SK-N-SH (cell line): Measurements from ENCODE around the gene GRB7. TPM values are rescaled to one million over a fixed set of nuclear protein-coding genes. Genes with fewer than 3 reads are reported as not detected.

Experiments used
- CTCF ChIA-PET: fragments of 300-600, 350-600 bp; formaldehyde crosslinking; extraction: SDS; loops from one replicate; lab custom pipeline; 2021; lab: Yijun Ruan, JAX
- POLR2A ChIA-PET: fragments of 350-600 bp; sonication (Branson Sonifier 250); formaldehyde crosslinking; extraction: SDS; loops from one replicate; lab custom pipeline; 2020; ENCODE audit warnings: antibody characterized with exemption, inconsistent platforms; lab: Yijun Ruan, JAX
- DNase-seq: peaks from one replicate; pipeline ENCODE4 v3.0.0; 2012
- H2AFZ ChIP-seq: fragments of 200-600 bp; sonication (generic); 2 replicates; pipeline ENCODE4 v1.8.1; 2016; ENCODE audit warnings: antibody characterized with exemption, mild to moderate bottlenecking, low read depth
- H3F3A ChIP-seq: fragments of 200-600 bp; sonication (generic); replicated peaks from 2 replicates; pipeline ENCODE3; 2016; ENCODE audit warnings: antibody characterized with exemption, mild to moderate bottlenecking; ENCODE audit not compliant: insufficient read depth
- H3K27ac ChIP-seq, 2 experiments: fragments of 200-500 bp in 1 of 2; fragments of 200-600 bp in 1 of 2; sonication (Bioruptor generic) in 1 of 2; sonication (generic), shearing (Covaris generic) in 1 of 2; 2 replicates each; pipeline versions ENCODE4 v1.5.1 to v1.6.1; 2014 to 2016; ENCODE audit warnings: low read depth in 2 of 2, inconsistent platforms in 1 of 2, low read length in 1 of 2, mild to moderate bottlenecking in 1 of 2, mixed read lengths in 1 of 2
- H3K27me3 ChIP-seq: fragments of 200-600 bp; sonication (generic), shearing (Covaris generic); 2 replicates; pipeline ENCODE4 v1.6.1; 2016; ENCODE audit warnings: mixed run types; ENCODE audit not compliant: insufficient read depth
- H3K36me3 ChIP-seq, 2 experiments: fragments of 200-500 bp in 1 of 2; fragments of 200-600 bp in 1 of 2; sonication (Bioruptor generic) in 1 of 2; sonication (generic) in 1 of 2; replicated peaks in 1 of 2; 2 replicates each; pipeline versions ENCODE3 to v1.5.1; 2014 to 2016; ENCODE audit warnings: low read length in 1 of 2, mild to moderate bottlenecking in 1 of 2; ENCODE audit not compliant: insufficient read depth in 2 of 2, control insufficient read depth in 1 of 2
- H3K4me1 ChIP-seq, 2 experiments: fragments of 200-500 bp in 1 of 2; fragments of 200-600 bp in 1 of 2; sonication (Bioruptor generic) in 1 of 2; sonication (generic), shearing (Covaris generic) in 1 of 2; 2 replicates each; pipeline versions ENCODE4 v1.5.1 to v1.6.1; 2014 to 2016; ENCODE audit warnings: low read depth in 1 of 2, low read length in 1 of 2, mixed run types in 1 of 2; ENCODE audit not compliant: insufficient read depth in 2 of 2, control insufficient read depth in 1 of 2
- H3K4me2 ChIP-seq: fragments of 200-600 bp; sonication (generic), shearing (Covaris generic); 2 replicates; pipeline ENCODE4 v1.6.1; 2017; ENCODE audit warnings: mixed run types
- H3K4me3 ChIP-seq, 2 experiments: fragments of 200-500 bp in 1 of 2; fragments of 200-600 bp in 1 of 2; sonication (Bioruptor generic) in 1 of 2; sonication (generic), shearing (Covaris generic) in 1 of 2; 2 replicates each; pipeline versions ENCODE4 v1.5.1 to v1.8.1; 2014 to 2016; ENCODE audit warnings: low read depth in 2 of 2, inconsistent platforms in 1 of 2, low read length in 1 of 2, mild to moderate bottlenecking in 1 of 2, mixed read lengths in 1 of 2, moderate library complexity in 1 of 2
- H3K79me2 ChIP-seq: fragments of 200-600 bp; sonication (generic); 2 replicates; pipeline ENCODE4 v1.8.1; 2017; ENCODE audit warnings: mild to moderate bottlenecking; ENCODE audit not compliant: insufficient read depth
- H3K9ac ChIP-seq: fragments of 200-600 bp; sonication (generic); 2 replicates; pipeline ENCODE4 v1.6.1; 2017; ENCODE audit warnings: mixed run types
- H3K9me2 ChIP-seq: fragments of 200-600 bp; sonication (generic); 2 replicates; pipeline ENCODE4 v1.6.1; 2017; ENCODE audit warnings: mixed run types
- H3K9me3 ChIP-seq: fragments of 200-600 bp; sonication (generic); 2 replicates; pipeline ENCODE4 v1.6.1; 2017; ENCODE audit warnings: mixed run types, mild to moderate bottlenecking, moderate library complexity
- H4K20me1 ChIP-seq: fragments of 200-600 bp; sonication (generic); 2 replicates; pipeline ENCODE4 v1.6.1; 2017; ENCODE audit warnings: mild to moderate bottlenecking, mixed run types; ENCODE audit not compliant: insufficient read depth
- ELF1 ChIP-seq: IDR thresholded peaks from 2 replicates; pipeline ENCODE4 v1.4.0; 2012
- EP300 ChIP-seq, 2 experiments: IDR thresholded peaks; 2 replicates each; pipeline versions ENCODE4 v1.4.0 to v1.6.1; 2012; ENCODE audit warnings: borderline replicate concordance in 1 of 2, low read depth in 1 of 2, low read length in 1 of 2
- FOSL2 ChIP-seq: IDR thresholded peaks from 2 replicates; pipeline ENCODE4 v1.4.0; 2012; ENCODE audit warnings: low read depth, mild to moderate bottlenecking, moderate library complexity, borderline replicate concordance
- FOXJ3 ChIP-seq: sonication (generic); formaldehyde crosslinking; IDR thresholded peaks from 2 replicates; pipeline ENCODE4 v1.5.1; 2020; ENCODE audit warnings: mild to moderate bottlenecking, missing genetic modification reagents
- JUND ChIP-seq: IDR thresholded peaks from 2 replicates; pipeline ENCODE4 v1.4.0; 2012
- MEF2A ChIP-seq: IDR thresholded peaks from 2 replicates; pipeline ENCODE4 v1.4.0; 2012; ENCODE audit warnings: low read depth, borderline replicate concordance
- NRF1 ChIP-seq: IDR thresholded peaks from 2 replicates; pipeline ENCODE4 v1.6.1; 2012; ENCODE audit warnings: low read depth, mild to moderate bottlenecking, low read length
- RCOR1 ChIP-seq: fragments of 150-350 bp; IDR thresholded peaks from 2 replicates; pipeline ENCODE4 v1.6.1; 2017; ENCODE audit warnings: antibody characterized with exemption, low read length
- RFX5 ChIP-seq: IDR thresholded peaks from 2 replicates; pipeline ENCODE4 v1.6.1; 2012; ENCODE audit warnings: mild to moderate bottlenecking, improper control_type of control experiment, low read length
- RXRA ChIP-seq: IDR thresholded peaks from 2 replicates; pipeline ENCODE4 v1.4.0; 2012; ENCODE audit warnings: low read depth, mild to moderate bottlenecking, borderline replicate concordance
- SMC3 ChIP-seq: IDR thresholded peaks from 2 replicates; pipeline ENCODE4 v1.6.1; 2012; ENCODE audit warnings: low read depth, low read length, improper control_type of control experiment
- TAF1 ChIP-seq: IDR thresholded peaks from 2 replicates; pipeline ENCODE4 v1.6.1; 2012; ENCODE audit warnings: low read depth, mild to moderate bottlenecking, low read length, moderate library complexity, borderline replicate concordance
- TEAD4 ChIP-seq: IDR thresholded peaks from 2 replicates; pipeline ENCODE4 v1.4.0; 2012; ENCODE audit warnings: mild to moderate bottlenecking, borderline replicate concordance; ENCODE audit not compliant: insufficient read depth
- USF1 ChIP-seq: IDR thresholded peaks from 2 replicates; pipeline ENCODE4 v1.4.0; 2012; ENCODE audit warnings: low read depth, borderline replicate concordance
- ZBTB33 ChIP-seq: IDR thresholded peaks from 2 replicates; pipeline ENCODE4 v1.4.0; 2012; ENCODE audit warnings: low read depth, borderline replicate concordance
- WGBS: methylation state at CpG from one replicate; pipeline ENCODE4 v1.1.6; 2017; ENCODE audit warnings: low lambda C conversion rate; 5-methylcytosine and 5-hydroxymethylcytosine counted together
- polyA plus RNA-seq, 3 experiments: library from polyadenylated mRNA; depleted of rRNA; stranded (reverse); fragments of >200 nt; gene quantifications; 2 replicates each; pipeline ENCODE4 v1.2.3, GENCODE V29; 2012
- TF ChIP-seq, protein P1 (sequence below): IDR thresholded peaks from 2 replicates; pipeline ENCODE4 v1.4.0; 2012; ENCODE audit warnings: low read depth
- TF ChIP-seq, protein P2 (sequence below): fragments of 150-350 bp; IDR thresholded peaks from 2 replicates; pipeline ENCODE4 v1.6.1; 2016; ENCODE audit warnings: mild to moderate bottlenecking, low read depth, low read length
- TF ChIP-seq, protein P3 (sequence below): fragments of 150-350 bp; IDR thresholded peaks from 2 replicates; pipeline ENCODE4 v1.6.1; 2017; ENCODE audit warnings: antibody characterized with exemption, low read length, low read depth, borderline replicate concordance

GRB7 gene
- polyA plus RNA-seq, 1 of the 3 experiments (the other 2 are of a cell fraction): not detected

DNA sequence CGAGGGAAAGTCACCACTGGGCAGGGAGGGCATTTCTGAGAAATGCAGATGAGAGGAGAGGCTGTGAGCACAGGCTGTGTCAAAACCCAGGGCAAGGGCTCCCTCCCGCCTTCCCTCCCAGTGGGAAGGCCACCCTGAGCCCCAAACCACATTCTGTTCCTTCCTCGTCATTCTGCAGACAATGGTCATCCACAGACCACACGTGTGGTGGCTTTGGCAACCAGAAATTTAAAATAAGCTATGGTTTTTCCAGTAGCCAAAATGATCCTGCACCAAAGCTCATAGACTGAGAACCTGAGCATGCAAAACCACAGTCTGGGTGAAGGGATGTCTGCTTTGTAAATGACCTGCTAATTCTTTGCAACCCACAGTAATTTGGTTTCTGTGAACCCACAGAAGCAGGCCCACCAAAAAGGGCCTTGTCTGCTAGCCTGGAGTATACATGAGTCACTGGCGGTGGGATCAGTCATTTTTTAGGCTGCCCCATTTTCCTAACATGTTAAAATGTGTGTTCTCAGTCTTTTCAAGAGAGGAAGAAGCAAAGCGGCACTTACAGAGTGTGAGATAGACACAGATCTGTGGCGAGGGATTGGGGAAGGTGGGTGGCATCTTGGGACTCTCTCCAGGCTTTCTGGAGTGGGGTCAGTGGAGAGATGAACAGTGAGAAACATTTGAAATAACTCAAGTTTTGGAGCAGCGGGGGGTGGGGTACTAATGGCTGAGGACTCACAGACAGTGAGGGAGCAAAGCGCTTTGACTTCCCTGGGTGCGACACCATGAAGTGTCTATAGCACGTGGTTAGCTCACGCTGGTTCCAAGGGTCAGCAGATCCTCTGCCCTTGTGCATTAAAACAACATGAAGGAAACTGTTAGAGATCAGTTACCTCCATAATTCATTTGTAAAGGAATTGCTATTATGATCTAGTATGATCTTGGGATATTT lies 20.5 kb downstream of the GRB7 start:
- Histone ChIP-seq H3K27me3 (peaks cover 50% of the 10 kb centered on the region; the same call in 1 of the 2 replicates), H2AFZ (no peak overlapping the region), H3K36me3 (no peaks in the 10 kb centered on the region), H3K9ac (no peak overlapping the region), H3K4me3 (no peak overlapping the region), H3K4me1 (peaks cover 0 to 4% of the 10 kb centered on the region in 2 experiments; a peak in 1 of 4 replicates), H3F3A (peaks cover 5% of the 10 kb centered on the region), H4K20me1 (no peaks in the 10 kb centered on the region), H3K27ac (no peak overlapping the region), H3K79me2 (no peaks in the 10 kb centered on the region), H3K9me3 (no peaks in the 10 kb centered on the region), H3K9me2 (no peaks in the 10 kb centered on the region), H3K4me2 (no peak overlapping the region)
- no peak for DNase-seq
- ChIA-PET POLR2A (no interaction called here), CTCF (interaction anchor here (1.0 to 1.1 kb wide), 3 partner anchors 28 to 136 kb away, joined by 3 to 5 read pairs (median 3); partner anchors contain the start of gene MIEN1)
- 34% methylated on average over 12 of the region's 12 CpGs for WGBS
- TF ChIP-seq TAF1 (no peak), TEAD4 (no peak), RFX5 (no peak), NRF1 (no peak), FOSL2 (no peak), ZBTB33 (no peak), JUND (no peak), MEF2A (no peak), RXRA (no peak), USF1 (no peak), RCOR1 (no peak), EP300 (IDR thresholded peaks at IDR 0.05; ENCODE audit: borderline replicate concordance in 1 of 2, low read depth in 1 of 2, low read length in 1 of 2) (no peak), FOXJ3 (CRISPR knock-in tag) (no peak), SMC3 (no peak), ELF1 (no peak)
- TF ChIP-seq, protein P1, sequence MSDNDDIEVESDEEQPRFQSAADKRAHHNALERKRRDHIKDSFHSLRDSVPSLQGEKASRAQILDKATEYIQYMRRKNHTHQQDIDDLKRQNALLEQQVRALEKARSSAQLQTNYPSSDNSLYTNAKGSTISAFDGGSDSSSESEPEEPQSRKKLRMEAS: no peak
- TF ChIP-seq, protein P2, sequence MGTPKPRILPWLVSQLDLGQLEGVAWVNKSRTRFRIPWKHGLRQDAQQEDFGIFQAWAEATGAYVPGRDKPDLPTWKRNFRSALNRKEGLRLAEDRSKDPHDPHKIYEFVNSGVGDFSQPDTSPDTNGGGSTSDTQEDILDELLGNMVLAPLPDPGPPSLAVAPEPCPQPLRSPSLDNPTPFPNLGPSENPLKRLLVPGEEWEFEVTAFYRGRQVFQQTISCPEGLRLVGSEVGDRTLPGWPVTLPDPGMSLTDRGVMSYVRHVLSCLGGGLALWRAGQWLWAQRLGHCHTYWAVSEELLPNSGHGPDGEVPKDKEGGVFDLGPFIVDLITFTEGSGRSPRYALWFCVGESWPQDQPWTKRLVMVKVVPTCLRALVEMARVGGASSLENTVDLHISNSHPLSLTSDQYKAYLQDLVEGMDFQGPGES: no peak
- TF ChIP-seq, protein P3, sequence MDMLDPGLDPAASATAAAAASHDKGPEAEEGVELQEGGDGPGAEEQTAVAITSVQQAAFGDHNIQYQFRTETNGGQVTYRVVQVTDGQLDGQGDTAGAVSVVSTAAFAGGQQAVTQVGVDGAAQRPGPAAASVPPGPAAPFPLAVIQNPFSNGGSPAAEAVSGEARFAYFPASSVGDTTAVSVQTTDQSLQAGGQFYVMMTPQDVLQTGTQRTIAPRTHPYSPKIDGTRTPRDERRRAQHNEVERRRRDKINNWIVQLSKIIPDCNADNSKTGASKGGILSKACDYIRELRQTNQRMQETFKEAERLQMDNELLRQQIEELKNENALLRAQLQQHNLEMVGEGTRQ: no peak
